CD4-positive, alpha-beta T cell treated with Interleukin-17A for 1 hour (primary cell): ENCODE results near the gene ADAMTS2.

ENCODE experiments used
- DNase-seq: peaks from one replicate; pipeline ENCODE4 v3.0.0-alpha.2; 2020

ADAMTS2 gene

DNA sequence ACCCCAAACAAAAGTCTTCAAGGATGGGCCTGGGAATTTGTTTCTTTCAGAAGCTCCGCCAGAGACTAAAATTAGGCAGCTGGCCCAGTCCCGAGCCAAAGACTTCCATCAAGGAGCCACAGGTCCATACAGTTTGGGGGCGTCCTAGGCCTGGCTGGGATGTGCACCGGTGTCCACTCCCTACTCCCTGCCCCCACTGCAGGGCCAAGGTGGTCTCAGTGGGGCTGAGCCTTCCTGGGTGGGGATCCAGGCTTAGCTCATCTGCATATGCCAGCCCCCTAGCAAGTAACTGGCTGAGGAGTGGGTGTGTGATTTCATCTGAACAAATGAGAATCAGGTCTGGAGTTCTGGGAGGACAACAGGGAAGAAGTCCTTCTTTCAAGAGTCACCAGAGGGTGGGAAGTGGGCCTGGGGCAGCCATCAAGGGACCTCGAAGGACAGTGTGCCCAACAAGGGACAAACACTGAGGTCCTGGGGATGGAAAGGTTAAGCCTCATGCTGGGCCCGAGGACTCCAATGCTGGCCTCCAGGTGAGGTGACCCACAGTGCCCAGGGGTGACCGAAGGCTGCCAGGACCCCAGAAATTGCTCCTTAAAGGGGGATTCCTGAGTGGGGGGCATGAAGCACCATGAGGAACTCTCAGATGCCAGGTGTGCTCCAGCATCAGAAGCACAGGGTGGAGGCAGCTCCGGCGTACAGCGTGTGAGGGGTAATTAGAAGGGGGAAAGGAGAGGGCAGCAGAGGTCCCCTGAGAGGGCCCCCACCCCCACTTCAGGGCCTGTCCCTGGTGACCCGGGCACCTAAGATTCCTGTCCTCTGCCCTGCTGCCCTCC, 193.8 kb downstream of the ADAMTS2 start:
- no peak for DNase-seq

GRCh38 chr5:179150011-179150410, 195.2 kb downstream of the ADAMTS2 start:
- DNase-seq = no peak

- DNase-seq = no peak
Measured at GRCh38 chr5:179149278-179149677, 196.0 kb downstream of the ADAMTS2 start.

DNA sequence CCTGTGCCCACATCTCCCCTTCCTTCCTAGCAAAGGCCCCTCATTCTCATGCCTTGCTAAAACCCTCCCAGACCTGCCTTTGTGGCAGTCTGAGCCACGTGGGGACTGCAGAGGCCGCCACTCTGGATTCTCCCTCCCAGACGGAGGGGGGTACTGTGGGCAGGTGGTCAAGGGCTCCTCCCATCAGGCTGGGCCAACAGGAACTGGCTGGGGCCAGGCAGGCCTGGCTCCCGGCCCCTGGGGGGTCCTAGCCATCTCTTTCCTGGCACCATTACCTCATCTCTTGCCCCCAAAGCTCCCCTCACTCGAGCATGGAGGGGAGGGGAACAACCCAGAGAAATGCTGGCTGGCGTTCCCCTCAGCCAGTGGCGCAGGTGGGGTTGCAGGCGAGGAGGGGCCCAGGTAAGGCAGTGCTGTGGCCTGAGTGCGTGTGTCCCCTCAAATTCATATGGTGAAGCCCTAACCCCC, 196.5 kb downstream of the ADAMTS2 start:
- DNase-seq = no peak

DNA sequence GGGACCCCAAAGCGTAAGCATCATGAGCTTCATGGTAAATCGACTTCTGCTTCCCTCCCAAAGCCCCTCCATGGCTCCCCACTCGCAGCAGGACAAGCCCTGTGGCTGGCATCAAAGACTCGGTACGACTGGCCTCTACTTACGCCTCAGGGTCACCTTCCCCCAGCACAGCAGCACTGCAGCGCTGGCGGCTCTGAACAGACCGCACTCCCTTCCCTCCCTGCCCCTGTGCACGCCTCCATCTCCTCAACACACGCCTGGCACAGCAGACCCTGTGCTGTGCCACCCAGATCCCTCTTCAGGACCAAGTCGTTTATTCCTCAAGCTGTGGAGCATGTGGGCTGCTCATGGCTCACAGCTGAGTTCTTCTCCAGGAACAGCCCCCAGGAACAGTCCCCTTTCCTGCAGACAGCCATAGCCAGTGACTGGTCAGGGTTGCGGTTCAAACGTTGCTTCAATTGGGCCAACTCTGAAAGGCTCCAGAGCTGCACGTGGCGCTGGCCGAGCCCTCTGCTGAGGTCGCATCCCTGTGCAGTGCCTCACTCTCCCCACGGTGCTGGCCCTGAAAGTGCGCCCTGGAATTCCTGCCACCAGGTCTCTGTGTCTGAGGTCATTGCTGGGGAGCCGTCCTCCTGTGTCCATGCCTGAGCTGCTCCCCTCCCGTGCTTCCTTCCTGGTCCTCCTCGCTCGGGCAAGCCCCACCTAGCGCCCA, 197.1 kb downstream of the ADAMTS2 start:
- no peak for DNase-seq

DNA sequence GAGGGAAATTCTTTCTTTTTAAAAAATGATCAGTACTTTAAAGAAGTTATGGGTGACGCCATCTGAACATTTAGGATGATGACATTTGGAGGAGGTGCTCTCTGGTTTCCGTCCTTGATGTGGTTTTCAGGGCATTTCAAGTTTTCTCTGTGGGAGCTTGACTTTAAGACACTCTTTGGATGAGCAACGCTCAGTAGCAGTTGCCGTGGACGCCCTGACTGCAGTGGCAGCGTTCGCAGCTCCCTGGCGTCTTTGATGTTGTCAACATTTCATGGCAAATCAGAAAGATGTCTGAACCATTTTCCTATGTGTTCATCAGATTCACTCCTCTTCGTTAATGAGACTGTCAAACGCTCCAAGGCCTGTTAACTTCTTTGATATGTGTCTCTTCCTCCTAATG, 199.0 kb downstream of the ADAMTS2 start:
- peak; percentile 3 for DNase-seq

DNA sequence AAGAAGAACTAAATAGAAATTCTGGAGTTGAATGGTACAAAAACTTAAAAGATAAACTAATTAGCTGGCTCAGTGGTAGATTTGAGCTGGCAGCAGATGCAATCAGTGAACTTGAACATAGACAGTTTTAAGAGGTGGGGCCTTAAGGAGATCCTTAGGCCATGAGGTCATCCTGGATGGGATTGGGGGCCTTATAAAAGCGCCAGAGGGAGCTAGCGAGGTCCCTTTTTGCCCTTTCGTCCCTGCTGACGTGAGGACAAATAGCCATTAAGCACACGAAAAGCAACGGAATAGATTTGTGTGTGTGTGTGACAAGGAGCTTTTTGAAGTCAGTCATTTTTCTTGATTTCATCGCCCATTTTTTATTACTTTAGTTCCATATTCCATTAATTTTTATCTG, 201.8 kb downstream of the ADAMTS2 start:
- DNase-seq = no peak

GRCh38 chr5:179142434-179143198, 202.6 kb downstream of the ADAMTS2 start:
- DNase-seq = no peak

DNA sequence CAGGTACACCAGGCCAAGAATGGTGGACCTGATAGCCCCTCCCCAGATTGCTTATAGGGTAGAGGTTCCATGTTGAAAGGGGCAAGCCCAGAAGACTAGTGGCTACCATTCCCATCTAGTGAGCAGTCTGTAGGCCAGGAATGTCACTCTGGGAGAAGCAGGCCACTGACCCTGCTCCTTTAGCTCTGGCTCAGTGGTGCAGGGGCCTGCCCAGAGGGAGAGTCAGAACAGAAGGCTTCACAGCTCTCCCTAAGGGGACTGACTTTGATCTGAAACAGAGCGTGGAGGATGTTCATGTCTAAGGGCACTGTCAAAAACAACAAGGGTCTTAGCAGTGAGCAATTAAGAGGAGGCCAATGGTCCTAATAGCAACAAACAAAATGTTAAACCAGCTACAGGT, 203.4 kb downstream of the ADAMTS2 start:
- no peak for DNase-seq

DNA sequence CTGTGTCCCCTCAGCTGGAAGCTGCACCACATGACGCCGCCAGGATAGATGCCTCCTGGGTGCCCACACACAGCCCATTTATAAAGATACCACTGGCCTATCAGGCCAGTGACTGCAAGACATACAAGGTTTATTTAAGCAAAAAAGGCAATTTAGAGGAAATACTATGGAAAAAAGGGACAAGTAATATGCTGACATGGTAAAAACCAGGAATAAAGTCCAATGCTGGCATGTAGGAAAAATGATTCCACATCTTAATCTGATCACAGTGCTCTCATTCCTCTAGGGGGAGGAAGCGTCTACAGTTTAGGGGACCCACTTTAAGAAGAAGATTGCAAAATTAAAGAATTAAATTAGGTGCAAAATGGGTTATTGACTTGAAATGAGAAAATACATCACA, 205.0 kb downstream of the ADAMTS2 start:
- no peak for DNase-seq

- no peak for DNase-seq
Measured at GRCh38 chr5:179139936-179140235, 205.4 kb downstream of the ADAMTS2 start.

DNA sequence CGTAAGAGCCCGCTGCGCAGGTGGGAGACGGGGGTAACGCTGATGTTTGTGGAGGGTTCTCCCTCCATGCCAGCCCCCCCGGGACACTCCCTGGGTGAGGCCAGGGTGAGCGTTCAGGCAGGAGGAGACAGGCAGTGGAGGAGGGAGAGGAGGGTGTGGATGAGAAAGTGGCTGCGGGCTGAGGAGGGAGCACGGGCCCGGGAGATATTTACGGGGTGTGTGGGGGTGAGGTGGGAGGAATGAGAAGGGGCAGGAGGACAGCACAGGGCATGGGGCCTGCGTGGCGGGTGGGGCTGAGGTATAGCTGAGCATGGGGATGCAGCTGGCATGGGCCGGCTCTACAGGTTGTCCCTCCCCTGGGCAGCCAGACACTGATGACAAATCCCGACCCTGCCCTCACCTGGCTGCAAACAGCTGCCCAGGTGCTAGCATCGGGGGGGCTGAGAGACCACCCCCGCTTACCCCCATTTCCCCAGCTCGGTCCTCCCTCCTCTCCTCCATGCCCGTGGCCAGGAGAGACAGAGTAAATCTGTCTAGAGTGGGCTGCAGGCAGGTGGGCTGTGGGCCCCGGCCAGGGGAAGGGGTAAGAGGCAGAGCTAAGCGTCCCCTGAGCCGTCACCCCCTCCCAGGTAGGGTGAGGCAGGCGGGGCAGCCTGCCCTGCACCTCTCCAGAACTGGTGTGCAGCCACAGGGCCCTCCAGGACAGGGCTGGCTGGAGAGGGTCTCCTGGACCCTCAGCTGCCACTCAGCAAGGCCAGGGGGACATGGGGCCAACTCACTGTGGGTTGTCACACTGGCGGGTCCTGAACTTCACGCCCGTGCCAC, 205.9 kb downstream of the ADAMTS2 start:
- no peak for DNase-seq

GRCh38 chr5:179138568-179138925, 206.7 kb downstream of the ADAMTS2 start:
- DNase-seq = no peak

- DNase-seq = no peak
Measured at GRCh38 chr5:179137643-179138567, 207.4 kb downstream of the ADAMTS2 start.

DNA sequence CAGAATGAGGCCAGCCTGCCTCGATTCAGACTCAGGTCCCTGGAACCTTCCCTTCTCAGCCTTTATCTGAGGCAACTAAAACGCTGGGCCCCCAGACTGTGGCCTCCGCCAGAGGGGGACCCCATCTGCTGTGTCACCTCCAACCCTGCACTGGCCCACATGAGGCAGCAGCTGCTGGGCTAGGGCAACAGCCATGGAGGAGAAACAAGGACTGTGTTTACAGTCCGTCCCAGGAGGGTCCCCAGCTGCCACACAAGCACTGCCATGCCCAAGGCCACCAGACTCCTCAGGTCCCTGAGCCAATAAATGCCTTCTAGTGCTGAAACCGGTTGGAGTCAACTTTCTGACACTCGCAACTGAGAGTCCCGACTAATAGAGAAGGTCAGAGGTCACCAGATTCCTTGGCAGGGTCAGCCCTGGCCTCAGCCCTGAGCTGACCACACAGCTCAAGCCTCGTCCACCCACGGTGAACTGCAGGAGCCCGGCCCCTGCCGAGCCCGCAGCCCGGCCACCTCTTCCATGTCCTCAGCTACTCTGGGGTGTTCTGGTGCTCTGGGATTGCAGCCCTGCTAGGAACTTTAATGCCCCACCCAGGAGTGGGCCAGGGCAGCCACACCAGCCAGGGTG, 208.1 kb downstream of the ADAMTS2 start:
- no peak for DNase-seq

- no peak for DNase-seq
Measured at GRCh38 chr5:179135441-179136215, 209.6 kb downstream of the ADAMTS2 start.

GRCh38 chr5:179135006-179135405, 210.3 kb downstream of the ADAMTS2 start:
- DNase-seq = no peak

GRCh38 chr5:179134511-179134910, 210.8 kb downstream of the ADAMTS2 start:
- no peak for DNase-seq

DNA sequence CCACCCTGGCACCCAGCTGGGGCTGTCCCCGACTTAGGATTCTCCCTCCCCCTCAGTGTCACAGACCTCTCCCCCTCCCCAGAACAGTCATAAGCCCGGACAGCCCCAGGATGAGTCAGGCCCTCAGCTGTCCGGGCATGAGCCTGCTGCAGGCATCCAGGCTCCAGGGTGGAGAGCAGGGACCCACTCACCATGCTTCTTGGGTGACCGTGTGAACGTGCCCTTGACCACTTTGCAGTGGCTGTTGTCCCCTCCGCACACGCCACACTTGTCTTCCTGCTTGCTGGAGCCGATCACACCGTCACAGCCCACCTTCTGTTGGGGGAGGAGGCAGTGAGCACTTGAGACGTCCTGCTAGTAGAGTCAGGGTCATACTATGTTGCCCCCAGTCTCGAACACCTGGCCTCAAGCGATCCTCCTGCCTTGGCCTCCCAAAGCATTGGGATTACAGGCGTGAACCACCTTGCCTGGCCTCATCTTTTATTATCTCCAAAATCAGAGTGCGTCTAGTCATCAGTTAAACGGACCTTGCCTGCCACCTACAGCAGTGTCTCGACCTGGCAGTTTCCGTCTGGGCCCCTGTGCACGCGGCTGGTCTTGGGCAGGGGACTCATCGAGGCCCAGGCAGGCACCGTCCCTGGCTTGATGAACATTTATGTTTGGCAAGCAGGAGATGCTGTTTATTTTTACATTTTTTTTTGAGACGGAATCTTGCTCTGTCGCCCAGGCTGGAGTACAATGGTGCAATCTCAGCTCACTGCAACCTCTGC, 212.5 kb downstream of the ADAMTS2 start:
- DNase-seq = no peak
